Measurements from ENCODE around the gene MYEOV. TPM values are rescaled to one million over a fixed set of nuclear protein-coding genes. Genes with fewer than 3 reads are reported as not detected.

The MYEOV gene
- total RNA-seq, 1 experiment from 2014 or later, result not detected

GRCh38 chr11:69297787-69298266, 3.9 kb downstream of the MYEOV start:
- ChIA-PET POLR2A (interaction anchor here (0.7 to 3.3 kb wide), 8 partner anchors 10 to 345 kb away, joined by 4 to 15 read pairs (median 8); no protein-coding TSS in a partner anchor), CTCF (interaction anchor here (0.7 to 1.4 kb wide), 2 partner anchors 64 to 166 kb away, joined by 3 to 8 read pairs; no protein-coding TSS in a partner anchor)
- intact Hi-C loops (cut with micrococcal nuclease), result loop anchor here (1.0 to 5.0 kb wide), 7 partner anchors 17 to 289 kb away; no protein-coding TSS in a partner anchor
- H3K36me3 Mint-ChIP-seq (ENCODE audit: insufficient read depth, unreplicated experiment), result no peaks in the 10 kb centered on the region
- peaks cover 67% of the 10 kb centered on the region for H3K4me1 Mint-ChIP-seq (ENCODE audit: insufficient read depth, unreplicated experiment)
- H3K9me3 Mint-ChIP-seq (ENCODE audit: unreplicated experiment), result peaks cover 7% of the 10 kb centered on the region
- BruUV-seq (replicated peaks), result no TSS peak
- TF ChIP-seq CTCF (IDR thresholded peaks at IDR 0.05; ENCODE audit: unreplicated experiment), result no peak
- H3K4me3 Mint-ChIP-seq (ENCODE audit: unreplicated experiment), result peak overlapping the region; percentile 32
- H3K27ac Mint-ChIP-seq (ENCODE audit: low read depth, unreplicated experiment), result peak overlapping the region; percentile 81
- no peak for DNase-seq (ENCODE audit: unreplicated experiment)
- H3K27me3 Mint-ChIP-seq (ENCODE audit: insufficient read depth, unreplicated experiment), result no peaks in the 10 kb centered on the region

- CTCF ChIA-PET, result interaction anchor here (0.7 to 1.4 kb wide), 3 partner anchors 63 to 438 kb away, joined by 3 to 8 read pairs (median 3); no protein-coding TSS in a partner anchor
- H3K27ac Mint-ChIP-seq (ENCODE audit: low read depth, unreplicated experiment), result peak overlapping the region; percentile 81
- H3K36me3 Mint-ChIP-seq (ENCODE audit: insufficient read depth, unreplicated experiment), result no peaks in the 10 kb centered on the region
- POLR2A ChIA-PET, result interaction anchor here (0.7 to 3.3 kb wide), 4 partner anchors 11 to 167 kb away, joined by 4 to 11 read pairs (median 8); no protein-coding TSS in a partner anchor
- peak; percentile 86 for DNase-seq (ENCODE audit: unreplicated experiment)
- intact Hi-C loops (cut with micrococcal nuclease), result loop anchor here (5.0 kb wide), 3 partner anchors 54 to 289 kb away; no protein-coding TSS in a partner anchor
- peaks cover 7% of the 10 kb centered on the region for H3K9me3 Mint-ChIP-seq (ENCODE audit: unreplicated experiment)
- BruUV-seq (replicated peaks), result no TSS peak
- no peak for TF ChIP-seq CTCF (IDR thresholded peaks at IDR 0.05; ENCODE audit: unreplicated experiment)
- peak overlapping the region; percentile 32 for H3K4me3 Mint-ChIP-seq (ENCODE audit: unreplicated experiment)
- peaks cover 69% of the 10 kb centered on the region for H3K4me1 Mint-ChIP-seq (ENCODE audit: insufficient read depth, unreplicated experiment)
- H3K27me3 Mint-ChIP-seq (ENCODE audit: insufficient read depth, unreplicated experiment), result no peaks in the 10 kb centered on the region
These were observed 4.5 kb downstream of the MYEOV start for GRCh38 chr11:69298267-69299022.

GRCh38 chr11:69299023-69299461, 5.1 kb downstream of the MYEOV start:
- ChIA-PET POLR2A (interaction anchor here (2.2 to 3.3 kb wide), 2 partner anchors 24 to 167 kb away, joined by 7 to 11 read pairs; no protein-coding TSS in a partner anchor), CTCF (interaction anchor here (0.7 kb wide), 1 partner anchor 438 kb away, joined by 3 read pairs; no protein-coding TSS in a partner anchor)
- intact Hi-C loops (cut with micrococcal nuclease), result loop anchor here (5.0 kb wide), 3 partner anchors 53 to 288 kb away; no protein-coding TSS in a partner anchor
- no peaks in the 10 kb centered on the region for H3K36me3 Mint-ChIP-seq (ENCODE audit: insufficient read depth, unreplicated experiment)
- H3K27me3 Mint-ChIP-seq (ENCODE audit: insufficient read depth, unreplicated experiment), result no peaks in the 10 kb centered on the region
- no peak for DNase-seq (ENCODE audit: unreplicated experiment)
- no peak overlapping the region for H3K4me3 Mint-ChIP-seq (ENCODE audit: unreplicated experiment)
- H3K27ac Mint-ChIP-seq (ENCODE audit: low read depth, unreplicated experiment), result peak overlapping the region; percentile 81
- H3K4me1 Mint-ChIP-seq (ENCODE audit: insufficient read depth, unreplicated experiment), result peaks cover 69% of the 10 kb centered on the region
- peaks cover 7% of the 10 kb centered on the region for H3K9me3 Mint-ChIP-seq (ENCODE audit: unreplicated experiment)
- no peak for TF ChIP-seq CTCF (IDR thresholded peaks at IDR 0.05; ENCODE audit: unreplicated experiment)
- no TSS peak for BruUV-seq (replicated peaks)

GRCh38 chr11:69299572-69299971, 5.6 kb downstream of the MYEOV start:
- POLR2A ChIA-PET, result no interaction called here

More at GRCh38 chr11:69299572-69299971, 5.6 kb downstream of the MYEOV start:
- BruUV-seq (replicated peaks), result no TSS peak
- H3K4me1 Mint-ChIP-seq (ENCODE audit: insufficient read depth, unreplicated experiment), result peaks cover 69% of the 10 kb centered on the region
- no peak overlapping the region for H3K4me3 Mint-ChIP-seq (ENCODE audit: unreplicated experiment)
- peaks cover 7% of the 10 kb centered on the region for H3K9me3 Mint-ChIP-seq (ENCODE audit: unreplicated experiment)
- intact Hi-C loops (cut with micrococcal nuclease), result loop anchor here (5.0 kb wide), 3 partner anchors 53 to 288 kb away; no protein-coding TSS in a partner anchor
- CTCF ChIA-PET, result no interaction called here
- no peaks in the 10 kb centered on the region for H3K36me3 Mint-ChIP-seq (ENCODE audit: insufficient read depth, unreplicated experiment)
- no peak for DNase-seq (ENCODE audit: unreplicated experiment)
- no peaks in the 10 kb centered on the region for H3K27me3 Mint-ChIP-seq (ENCODE audit: insufficient read depth, unreplicated experiment)
- no peak for TF ChIP-seq CTCF (IDR thresholded peaks at IDR 0.05; ENCODE audit: unreplicated experiment)
- H3K27ac Mint-ChIP-seq (ENCODE audit: low read depth, unreplicated experiment), result no peak overlapping the region
